RWPE2 (cell line): ENCODE measurements around the gene AGPAT1.

Experiments
- ATAC-seq: fragments of 200-7000 bp; cut with Tn5 transposase; 3 replicates; pipeline ENCODE4 v1.9.1; 2021; ENCODE audit warnings: low read depth
- DNase-seq: peaks from one replicate; pipeline ENCODE4 v3.0.0-alpha.2; 2020; ENCODE audit warnings: low spot score
- H3K27ac ChIP-seq: fragments of 450-650 bp; 2 replicates; pipeline ENCODE4 v1.5.1; 2017; ENCODE audit warnings: mild to moderate bottlenecking; ENCODE audit not compliant: poor library complexity, severe bottlenecking
- H3K27me3 ChIP-seq: fragments of 250-450 bp; sonication (Bioruptor Pico); 2 replicates; pipeline ENCODE4 v1.5.1; 2021; ENCODE audit warnings: mild to moderate bottlenecking, moderate library complexity; ENCODE audit not compliant: insufficient read depth, poor library complexity, severe bottlenecking
- H3K36me3 ChIP-seq: fragments of 250-450 bp; sonication (Bioruptor Pico); 2 replicates; pipeline ENCODE4 v1.5.1; 2020; ENCODE audit warnings: low read depth, mild to moderate bottlenecking, moderate library complexity
- H3K4me1 ChIP-seq: fragments of 250-450 bp; sonication (Bioruptor Pico); 2 replicates; pipeline ENCODE4 v1.5.1; 2021; ENCODE audit warnings: mild to moderate bottlenecking, moderate library complexity; ENCODE audit not compliant: insufficient read depth, poor library complexity, severe bottlenecking
- H3K4me3 ChIP-seq: fragments of 250-450 bp; sonication (Bioruptor Pico); 2 replicates; pipeline ENCODE4 v1.5.1; 2021; ENCODE audit warnings: mild to moderate bottlenecking, moderate library complexity; ENCODE audit not compliant: severe bottlenecking
- H3K9me3 ChIP-seq: fragments of 250-450 bp; sonication (Bioruptor Pico); 2 replicates; pipeline ENCODE4 v1.5.1; 2021; ENCODE audit warnings: mild to moderate bottlenecking, moderate library complexity; ENCODE audit not compliant: severe bottlenecking
- TF ChIP-seq, protein P1 (sequence below): fragments of 450-650 bp; IDR thresholded peaks from one replicate; pipeline ENCODE4 v1.5.1; 2017; ENCODE audit warnings: mild to moderate bottlenecking, moderate library complexity; ENCODE audit not compliant: poor library complexity, severe bottlenecking

Gene AGPAT1

DNA sequence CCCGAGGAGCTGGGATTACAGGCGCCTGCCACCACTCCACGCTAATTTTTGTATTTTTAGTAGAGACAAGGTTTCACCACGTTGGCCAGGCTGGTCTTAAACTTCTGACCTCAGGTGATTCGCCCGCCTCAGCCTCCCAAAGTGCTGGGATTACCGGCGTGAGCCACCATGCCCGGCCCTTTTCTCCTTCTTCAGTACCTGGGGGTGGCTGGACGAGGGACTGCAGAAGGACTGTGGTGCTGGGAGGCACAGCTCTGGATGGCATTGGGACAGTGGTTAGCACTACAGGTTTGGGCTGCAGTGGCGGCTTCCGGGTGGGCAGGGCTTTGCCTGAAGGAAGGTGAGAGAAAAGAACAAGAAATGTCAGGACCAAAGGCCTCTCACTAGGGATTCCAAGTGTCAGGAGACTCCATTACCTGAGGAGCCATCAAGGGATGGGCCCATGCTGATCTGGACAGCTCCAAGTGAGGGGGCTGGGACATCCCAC, 55.3 kb downstream of the AGPAT1 start:
- no peaks in the 10 kb centered on the region for H3K9me3 ChIP-seq
- no peak for DNase-seq
- no peak overlapping the region for H3K4me3 ChIP-seq
- H3K4me1 ChIP-seq, result no peaks in the 10 kb centered on the region
- ATAC-seq, result no peak
- no peak overlapping the region for H3K27ac ChIP-seq
- TF ChIP-seq, protein P1, sequence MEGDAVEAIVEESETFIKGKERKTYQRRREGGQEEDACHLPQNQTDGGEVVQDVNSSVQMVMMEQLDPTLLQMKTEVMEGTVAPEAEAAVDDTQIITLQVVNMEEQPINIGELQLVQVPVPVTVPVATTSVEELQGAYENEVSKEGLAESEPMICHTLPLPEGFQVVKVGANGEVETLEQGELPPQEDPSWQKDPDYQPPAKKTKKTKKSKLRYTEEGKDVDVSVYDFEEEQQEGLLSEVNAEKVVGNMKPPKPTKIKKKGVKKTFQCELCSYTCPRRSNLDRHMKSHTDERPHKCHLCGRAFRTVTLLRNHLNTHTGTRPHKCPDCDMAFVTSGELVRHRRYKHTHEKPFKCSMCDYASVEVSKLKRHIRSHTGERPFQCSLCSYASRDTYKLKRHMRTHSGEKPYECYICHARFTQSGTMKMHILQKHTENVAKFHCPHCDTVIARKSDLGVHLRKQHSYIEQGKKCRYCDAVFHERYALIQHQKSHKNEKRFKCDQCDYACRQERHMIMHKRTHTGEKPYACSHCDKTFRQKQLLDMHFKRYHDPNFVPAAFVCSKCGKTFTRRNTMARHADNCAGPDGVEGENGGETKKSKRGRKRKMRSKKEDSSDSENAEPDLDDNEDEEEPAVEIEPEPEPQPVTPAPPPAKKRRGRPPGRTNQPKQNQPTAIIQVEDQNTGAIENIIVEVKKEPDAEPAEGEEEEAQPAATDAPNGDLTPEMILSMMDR, result no peak
- no peaks in the 10 kb centered on the region for H3K27me3 ChIP-seq
- H3K36me3 ChIP-seq, result peaks cover 50% of the 10 kb centered on the region

DNA sequence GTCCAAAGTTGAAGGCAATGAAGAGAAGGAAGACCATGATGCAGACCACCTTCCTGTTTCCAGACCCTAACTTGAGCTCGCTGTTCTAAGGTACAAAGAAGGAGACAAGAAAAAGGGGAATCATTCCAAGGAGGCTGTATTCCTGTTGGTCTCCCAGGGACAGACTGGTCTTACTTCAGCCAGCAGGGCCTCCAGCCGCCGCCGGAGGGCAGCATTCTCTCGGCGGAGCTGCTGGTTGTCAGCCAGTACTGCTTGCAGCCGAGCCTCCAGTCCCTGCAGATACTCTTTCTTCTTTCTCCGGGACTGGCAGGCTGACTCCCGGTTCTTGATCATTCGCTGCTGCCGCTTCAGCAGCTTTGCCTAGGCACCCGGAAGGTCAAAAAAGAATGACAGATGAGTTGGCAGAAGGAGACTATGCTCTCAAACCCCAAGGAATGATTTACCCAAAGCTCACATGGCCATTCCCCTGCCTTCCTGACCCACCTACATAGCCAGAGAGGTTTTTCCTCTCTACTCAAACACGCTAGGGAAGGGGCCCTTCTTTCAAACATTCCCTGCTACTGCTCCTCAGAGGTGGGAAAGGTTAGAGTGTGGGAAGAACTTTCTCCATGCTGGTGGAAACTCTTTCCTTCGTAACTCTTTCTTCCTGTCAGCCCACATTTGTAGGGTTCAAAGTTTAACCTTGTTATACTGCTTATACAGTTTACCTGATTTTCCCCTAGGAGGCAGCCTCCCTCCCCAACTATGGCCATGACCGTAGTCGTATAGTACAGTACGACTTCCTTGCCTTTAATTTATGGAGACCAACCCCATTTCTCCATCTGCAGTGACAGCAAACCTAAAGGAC, 56.9 kb downstream of the AGPAT1 start:
- ATAC-seq (peak; percentile 81), DNase-seq (no peak)
- H3K36me3 ChIP-seq, result peaks cover 42% of the 10 kb centered on the region
- no peaks in the 10 kb centered on the region for H3K9me3 ChIP-seq
- H3K4me1 ChIP-seq, result peaks cover 11% of the 10 kb centered on the region
- H3K27ac ChIP-seq, result no peak overlapping the region
- H3K4me3 ChIP-seq, result no peak overlapping the region
- TF ChIP-seq, protein P1, result peak; percentile 91
- H3K27me3 ChIP-seq, result no peaks in the 10 kb centered on the region
